HG03460 (cell line): ENCODE measurements around the gene SSH2.
"Not testable (repeated sequence)": the region's sequence is repeated elsewhere in the genome, so short reads cannot be mapped to it uniquely, and the experiment has no call there.

Experiments used
- ATAC-seq: cut with Tn5 transposase; IDR thresholded peaks from one replicate; pipeline ENCODE4 v1.9.1; 2021; ENCODE audit not compliant: unreplicated experiment

The SSH2 gene, protein sequence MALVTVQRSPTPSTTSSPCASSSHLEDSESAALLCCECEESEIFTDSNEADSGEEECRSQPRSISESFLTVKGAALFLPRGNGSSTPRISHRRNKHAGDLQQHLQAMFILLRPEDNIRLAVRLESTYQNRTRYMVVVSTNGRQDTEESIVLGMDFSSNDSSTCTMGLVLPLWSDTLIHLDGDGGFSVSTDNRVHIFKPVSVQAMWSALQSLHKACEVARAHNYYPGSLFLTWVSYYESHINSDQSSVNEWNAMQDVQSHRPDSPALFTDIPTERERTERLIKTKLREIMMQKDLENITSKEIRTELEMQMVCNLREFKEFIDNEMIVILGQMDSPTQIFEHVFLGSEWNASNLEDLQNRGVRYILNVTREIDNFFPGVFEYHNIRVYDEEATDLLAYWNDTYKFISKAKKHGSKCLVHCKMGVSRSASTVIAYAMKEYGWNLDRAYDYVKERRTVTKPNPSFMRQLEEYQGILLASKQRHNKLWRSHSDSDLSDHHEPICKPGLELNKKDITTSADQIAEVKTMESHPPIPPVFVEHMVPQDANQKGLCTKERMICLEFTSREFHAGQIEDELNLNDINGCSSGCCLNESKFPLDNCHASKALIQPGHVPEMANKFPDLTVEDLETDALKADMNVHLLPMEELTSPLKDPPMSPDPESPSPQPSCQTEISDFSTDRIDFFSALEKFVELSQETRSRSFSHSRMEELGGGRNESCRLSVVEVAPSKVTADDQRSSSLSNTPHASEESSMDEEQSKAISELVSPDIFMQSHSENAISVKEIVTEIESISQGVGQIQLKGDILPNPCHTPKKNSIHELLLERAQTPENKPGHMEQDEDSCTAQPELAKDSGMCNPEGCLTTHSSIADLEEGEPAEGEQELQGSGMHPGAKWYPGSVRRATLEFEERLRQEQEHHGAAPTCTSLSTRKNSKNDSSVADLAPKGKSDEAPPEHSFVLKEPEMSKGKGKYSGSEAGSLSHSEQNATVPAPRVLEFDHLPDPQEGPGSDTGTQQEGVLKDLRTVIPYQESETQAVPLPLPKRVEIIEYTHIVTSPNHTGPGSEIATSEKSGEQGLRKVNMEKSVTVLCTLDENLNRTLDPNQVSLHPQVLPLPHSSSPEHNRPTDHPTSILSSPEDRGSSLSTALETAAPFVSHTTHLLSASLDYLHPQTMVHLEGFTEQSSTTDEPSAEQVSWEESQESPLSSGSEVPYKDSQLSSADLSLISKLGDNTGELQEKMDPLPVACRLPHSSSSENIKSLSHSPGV (N-terminal part only)

DNA sequence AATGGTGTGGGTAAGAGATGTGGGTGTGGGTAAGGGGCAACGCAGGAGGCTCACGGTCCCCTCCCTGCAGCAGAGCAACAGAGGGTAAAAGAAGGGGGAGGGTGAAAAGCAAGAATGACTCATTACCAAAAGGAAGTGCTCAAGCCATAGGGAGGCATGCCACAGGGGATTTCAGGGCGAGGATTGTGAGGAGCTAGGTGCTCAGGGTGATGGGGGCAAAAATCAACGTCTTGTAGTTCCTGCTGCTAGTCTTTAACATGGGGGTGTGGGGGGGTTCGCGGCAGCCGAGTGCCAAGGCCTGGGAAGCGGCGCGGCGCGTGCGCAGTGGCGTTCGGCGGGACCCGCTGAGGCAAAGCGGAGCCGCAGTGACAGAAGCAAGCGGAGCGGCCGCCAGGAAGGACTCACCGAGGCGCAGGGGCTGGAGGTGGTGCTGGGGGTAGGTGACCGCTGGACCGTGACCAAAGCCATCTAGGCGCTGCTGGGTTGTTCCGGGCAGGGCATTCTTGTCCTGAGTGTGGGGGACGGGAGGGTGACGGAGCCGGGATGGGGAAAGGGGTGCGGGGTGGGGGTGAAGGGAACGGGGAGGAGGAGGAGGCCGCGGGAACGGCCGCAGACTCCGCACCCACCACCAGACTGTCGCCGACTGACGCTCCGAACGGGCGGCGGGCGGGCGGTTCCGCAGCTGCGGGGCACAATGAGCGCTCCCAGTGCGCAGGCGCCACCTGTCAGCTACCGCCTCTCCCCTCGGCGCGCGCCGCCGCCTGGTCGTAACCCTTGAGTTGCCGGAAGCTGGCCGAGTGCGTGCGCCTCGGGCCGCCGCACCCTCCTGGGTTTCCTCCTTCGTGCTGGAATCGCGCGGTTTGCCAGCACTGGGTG lies at the start of gene SSH2:
Gene SSH2 (minus strand): TSS at position 696 of the 876 bp plus-strand sequence. CDS start 228 bp downstream, at position 468.
- peak; percentile 38 for ATAC-seq

DNA sequence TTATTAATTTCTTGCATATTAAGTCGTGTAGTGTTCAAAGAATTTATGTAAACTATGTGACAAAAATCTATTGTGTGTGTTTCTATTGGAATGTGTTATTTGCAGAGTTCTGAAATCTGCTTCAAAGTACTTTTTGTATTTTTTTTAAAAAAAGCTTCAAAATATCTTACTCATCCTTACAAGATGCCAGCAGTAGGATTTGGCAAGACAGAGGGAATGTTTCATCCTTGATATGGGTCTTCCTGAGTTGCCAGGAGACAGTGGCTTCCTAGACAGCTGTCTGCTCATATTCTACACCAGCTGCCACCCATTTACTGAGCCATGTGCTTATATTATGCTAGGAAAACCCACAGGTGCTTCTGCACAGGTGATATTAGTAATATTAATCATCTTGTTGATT lies 47.8 kb upstream of the SSH2 start:
- no peak for ATAC-seq

DNA sequence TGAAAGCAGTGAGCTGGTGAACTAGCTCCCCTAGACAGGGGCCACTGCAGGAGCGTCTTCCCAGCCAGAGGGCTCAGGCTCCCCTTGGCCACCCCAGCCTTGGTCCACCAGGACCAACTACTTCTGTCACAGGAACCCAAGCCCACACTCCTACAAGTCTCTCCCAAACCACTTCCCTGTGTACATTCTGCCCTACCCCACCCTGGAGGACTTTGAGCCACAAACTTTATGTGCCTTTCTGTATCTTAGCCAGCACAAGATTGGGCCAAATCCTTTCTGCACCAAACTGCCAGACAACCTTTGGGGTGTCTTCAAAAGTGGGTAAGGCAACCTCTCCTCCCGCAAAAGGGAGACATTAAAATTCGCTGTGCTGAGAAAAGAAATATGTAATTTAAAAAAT lies 43.0 kb upstream of the SSH2 start:
- no peak for ATAC-seq

DNA sequence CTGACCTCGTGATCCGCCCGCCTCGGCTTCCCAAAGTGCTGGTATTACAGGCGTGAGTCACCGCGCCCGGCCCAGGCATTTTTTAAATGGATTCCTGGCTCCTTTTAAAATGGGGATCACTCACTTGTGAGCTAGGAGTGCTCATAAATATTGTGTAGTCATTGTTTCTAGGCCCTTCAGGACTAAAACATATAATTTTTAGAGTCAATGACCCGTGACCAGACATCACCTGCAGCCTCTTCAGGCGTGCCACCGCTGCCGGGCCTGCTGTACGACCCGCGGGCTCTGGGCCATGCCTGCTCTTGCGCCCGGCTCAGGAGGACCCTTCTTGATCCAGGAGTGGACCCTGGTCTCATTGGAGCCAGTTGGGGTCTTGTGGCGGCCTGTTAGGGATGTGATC lies 42.2 kb upstream of the SSH2 start:
- no peak for ATAC-seq

DNA sequence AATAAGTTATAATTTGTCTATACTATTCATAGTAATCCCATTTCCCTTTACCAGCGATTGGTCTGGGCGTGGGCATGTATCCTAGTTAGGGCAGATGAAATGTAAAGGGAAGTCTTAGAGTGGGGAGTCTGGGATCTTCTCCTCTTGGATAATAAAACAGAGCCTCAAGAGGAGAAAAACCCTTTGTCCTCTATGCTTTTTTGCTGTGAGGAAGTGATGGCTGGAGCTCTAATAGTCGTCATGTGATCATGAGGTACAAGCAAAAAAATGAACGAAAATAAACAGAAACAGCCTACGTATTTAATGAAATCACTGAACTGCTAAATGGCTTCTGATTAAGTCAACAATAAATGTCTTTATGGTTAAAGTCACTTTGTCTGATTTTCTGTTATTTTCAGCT lies 38.2 kb upstream of the SSH2 start:
- ATAC-seq, result no peak

DNA sequence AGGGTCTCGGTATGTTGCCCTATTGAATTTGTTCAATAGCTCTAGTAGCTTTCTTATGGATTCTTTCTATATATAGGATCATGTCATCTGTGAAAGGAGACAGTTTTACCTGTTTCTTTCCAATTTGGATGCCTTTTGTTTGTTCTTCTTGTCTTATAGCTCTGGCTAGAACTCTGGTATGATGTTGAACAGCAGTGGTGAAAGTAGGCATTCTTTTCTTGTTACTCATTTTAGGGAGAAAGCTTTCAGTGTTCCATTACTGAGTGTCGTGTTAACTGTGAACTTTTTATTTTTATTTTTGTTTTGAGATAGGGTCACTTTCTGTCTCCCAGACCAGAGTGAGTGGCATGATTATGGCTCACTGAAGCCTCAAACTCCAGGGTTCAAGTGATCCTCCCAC lies 32.6 kb upstream of the SSH2 start:
- ATAC-seq, result no peak

DNA sequence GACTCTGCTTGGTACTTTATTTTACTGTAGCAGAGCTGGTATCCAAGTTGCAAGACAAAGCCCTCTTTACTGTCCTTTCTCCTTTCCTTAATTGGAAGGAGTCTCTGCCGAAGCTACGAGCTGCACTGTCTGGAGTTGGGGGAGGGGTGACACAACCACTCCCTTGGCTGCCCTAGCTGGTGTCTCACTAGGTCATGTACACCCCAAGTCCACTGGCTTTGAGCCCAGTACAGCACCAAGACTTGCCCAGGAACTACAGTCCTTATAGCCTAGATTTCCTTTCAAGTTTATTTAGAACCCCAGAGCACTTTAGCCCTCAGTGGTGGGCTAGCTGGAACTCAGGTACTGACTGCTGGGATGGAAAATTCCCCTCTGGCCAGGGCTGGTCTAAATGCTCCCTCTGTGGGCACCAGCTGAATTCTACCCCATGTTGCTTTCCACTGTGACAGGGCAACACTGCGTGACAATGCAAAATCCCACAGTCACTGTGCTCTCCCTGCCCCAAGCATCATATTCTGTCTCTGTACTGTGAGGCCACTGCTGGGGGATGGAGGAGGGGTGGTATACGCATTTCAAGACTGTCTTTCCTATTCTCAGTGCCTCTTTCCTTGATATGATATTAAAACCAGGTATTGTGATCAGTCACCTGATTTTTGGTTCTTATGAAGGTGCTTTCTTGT lies 29.8 kb upstream of the SSH2 start:
- ATAC-seq, result no peak

DNA sequence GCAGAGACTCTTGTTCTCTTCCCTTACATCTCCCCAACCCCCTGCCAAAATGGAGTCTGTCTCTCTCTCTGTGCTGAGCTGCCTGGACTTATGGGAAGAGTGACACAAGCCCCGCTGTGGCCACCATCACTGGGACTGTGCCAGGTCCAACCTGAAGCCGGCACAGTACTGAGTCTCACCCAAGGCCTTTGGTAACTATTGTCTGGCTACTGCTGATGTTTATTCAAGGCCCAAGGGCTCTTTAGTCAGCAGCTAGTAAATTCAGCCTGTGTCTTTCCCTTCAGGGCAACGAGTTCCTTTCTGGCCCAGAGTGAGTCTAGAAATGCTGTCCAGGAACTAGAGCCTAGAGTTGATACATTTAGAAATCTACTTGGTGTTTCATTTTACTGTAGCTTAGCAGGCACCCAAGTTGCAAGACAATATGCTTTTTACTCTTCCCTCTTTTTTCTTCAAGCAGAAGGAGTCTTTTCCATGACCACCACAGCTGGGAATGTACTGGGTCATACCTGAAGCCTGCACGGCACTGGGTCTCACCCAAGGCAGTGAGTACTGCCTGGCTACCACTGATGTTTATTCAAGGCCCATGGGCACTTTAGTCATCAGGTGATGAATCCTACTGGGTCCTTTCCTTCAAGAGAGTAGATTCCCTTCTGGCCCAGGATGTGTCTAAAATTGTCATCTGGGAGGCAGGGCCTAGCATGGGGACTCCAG lies 29.1 kb upstream of the SSH2 start:
- ATAC-seq, result no peak

DNA sequence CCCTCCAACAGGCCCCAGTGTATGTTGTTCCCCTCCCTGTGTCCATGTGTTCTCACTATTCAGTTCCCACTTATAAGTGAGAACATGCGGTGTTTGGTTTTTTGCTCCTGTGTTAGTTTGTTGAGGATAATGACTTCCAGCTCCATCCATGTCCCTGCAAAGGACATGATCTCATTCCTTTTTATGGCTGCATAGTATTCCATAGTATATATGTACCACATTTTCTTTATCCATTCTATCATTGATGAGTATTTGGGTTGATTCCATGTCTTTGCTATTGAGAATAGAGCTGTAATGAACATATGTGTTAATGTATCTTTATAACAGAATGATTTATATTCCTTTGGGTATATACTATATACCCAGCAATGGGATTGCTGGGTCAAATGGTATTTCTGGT lies 27.5 kb upstream of the SSH2 start:
- ATAC-seq, result not testable (repeated sequence)

DNA sequence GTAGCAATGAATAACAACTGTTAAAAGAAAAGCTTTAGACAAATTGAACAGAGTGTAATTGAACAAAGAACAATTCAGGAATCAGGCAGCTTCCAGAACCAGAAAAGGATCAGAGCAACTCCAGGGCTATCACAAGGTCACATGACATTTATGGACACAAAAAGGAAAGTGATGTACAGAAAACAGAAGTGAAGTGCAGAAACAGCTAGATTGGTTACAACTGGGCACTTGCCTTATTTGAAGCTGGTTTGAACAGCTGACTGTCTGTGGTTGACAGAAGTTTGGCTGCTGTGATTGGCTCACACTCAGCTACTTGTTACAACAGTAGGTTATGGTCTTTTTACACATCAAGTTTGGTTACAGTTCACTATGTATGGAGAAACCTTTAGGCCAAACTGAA lies 26.2 kb upstream of the SSH2 start:
- no peak for ATAC-seq

DNA sequence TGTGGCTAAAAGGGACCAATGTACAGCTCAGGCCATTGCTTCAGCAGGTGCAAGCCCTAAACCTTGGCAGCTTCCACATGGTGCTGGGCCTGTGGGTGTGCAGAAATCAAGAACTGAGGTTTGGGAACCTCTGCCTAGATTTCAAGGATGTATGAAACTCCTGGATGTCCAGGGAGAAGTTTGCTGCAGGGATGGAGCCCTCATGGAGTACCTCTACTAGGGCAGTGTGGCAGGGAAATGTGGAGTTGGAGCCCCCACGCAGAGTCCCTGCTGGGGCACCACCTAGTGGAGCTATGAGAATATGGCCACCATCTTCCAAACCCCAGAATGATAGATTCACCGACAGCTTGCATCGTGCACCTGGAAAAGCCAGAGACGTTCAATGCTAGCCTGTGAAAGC lies 24.4 kb upstream of the SSH2 start:
- ATAC-seq, result no peak

DNA sequence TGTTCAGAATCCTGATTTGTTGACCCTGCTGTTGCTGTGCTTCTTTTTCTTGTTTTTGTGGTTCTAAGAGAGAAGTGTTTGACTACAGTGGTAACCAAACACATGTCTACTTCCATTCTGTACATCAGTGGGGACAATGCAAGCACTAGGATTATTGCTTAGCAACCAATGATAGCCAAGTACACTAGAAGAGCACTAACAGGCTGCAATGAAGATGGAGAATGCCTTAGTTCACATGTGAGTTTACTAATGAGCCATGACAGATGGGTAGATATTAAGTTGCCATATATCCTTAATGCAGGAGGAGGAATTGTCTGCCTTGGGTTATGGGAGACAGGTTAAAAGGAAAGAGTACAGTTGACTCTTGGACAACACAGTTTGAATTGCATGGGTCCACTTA lies 19.7 kb upstream of the SSH2 start:
- ATAC-seq, result no peak

DNA sequence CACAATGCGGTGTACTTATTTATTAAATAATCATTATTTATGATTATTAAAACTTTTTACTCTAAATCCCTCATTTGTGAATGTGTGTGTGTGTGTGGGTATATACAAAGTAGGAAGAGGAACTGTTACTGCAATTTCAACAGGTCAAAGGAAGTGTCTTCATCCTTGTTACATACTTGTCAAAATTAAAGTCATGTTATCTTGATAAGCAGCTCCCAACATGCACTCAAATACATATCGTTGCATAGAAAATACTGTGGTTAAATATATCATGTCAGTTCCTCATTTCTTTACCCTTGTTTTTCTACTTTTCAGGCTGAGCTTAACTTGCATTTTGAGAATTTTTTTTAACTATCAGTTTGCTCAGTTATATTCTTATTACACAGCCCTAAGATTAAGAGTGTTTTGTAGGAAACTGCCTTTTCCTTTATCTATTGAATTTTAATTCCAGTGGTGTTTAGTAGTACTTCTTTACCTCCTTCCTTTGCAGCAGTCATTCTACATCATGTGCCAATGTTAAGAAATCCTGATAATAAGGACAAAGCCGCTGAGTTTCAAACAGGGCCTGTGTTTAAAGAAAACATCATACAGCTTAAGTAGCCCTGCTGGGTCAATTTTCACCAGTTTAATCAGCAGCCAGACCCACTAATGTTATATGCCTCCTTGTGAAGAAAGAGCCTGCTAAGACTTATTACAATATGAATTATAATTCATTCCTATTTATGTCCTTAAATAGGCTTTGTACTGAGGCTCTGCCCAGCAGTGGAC lies 18.6 kb upstream of the SSH2 start:
- ATAC-seq, result no peak

DNA sequence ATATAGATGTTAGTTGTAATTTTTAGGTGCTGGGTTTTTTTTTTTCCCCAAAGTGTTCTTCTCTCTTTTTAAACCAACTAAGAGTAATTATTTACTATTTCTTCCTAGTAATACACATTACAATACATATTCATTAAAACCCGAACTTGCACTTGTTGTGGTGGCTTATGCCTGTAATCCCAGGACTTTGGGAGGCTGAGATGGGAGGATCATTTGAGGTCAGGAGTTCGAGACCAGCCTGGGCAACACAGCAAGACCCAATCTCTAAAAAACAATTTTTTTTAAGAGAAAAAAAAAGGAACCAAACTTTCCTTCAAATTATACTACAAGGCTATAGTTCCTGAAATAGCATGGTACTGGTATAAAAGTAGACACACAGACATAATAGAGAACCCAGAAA lies 15.3 kb upstream of the SSH2 start:
- ATAC-seq, result no peak

DNA sequence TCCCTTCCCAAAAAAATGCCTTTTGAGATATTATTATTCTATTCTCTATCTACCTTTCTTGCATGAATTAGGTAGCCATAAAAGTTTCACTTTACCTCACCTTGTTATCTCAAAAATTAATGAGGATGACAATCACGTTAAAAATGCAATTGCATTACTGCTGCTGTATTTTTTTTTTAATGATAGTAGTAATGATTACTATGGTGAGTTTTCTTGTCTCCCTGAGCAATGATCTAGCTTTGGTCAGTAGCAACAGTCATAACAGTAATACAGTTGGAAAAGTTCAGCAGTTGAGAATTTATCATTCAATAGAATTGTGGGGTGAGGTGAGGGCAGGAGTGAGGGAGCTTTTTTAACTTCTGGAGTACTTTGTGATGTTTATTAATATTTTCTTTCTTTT lies 11.3 kb upstream of the SSH2 start, which contains the start of gene EFCAB5:
Gene EFCAB5 (plus strand): TSS at position 301 of the 400 bp plus-strand sequence. CDS start 163 bp downstream, outside the sequence.
- ATAC-seq, result no peak

DNA sequence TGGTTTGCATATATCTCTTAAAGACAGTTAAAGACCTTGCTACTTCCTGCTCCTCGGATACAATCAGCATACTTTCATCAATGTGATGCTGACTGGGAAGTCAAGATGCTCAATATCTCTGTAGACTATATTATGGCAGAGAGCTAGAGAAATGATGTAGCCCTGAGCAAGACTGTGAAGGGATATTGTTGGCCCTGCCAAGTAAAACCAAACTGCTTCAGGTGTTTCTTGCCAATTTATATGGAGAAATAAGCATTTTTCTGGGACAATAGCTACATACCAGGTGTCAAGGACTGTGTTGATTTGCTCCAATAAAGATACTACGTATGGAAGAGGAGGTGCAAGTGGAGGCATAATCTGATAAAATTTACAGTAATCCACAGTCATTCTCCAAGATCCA lies 6.7 kb upstream of the SSH2 start:
- no peak for ATAC-seq

DNA sequence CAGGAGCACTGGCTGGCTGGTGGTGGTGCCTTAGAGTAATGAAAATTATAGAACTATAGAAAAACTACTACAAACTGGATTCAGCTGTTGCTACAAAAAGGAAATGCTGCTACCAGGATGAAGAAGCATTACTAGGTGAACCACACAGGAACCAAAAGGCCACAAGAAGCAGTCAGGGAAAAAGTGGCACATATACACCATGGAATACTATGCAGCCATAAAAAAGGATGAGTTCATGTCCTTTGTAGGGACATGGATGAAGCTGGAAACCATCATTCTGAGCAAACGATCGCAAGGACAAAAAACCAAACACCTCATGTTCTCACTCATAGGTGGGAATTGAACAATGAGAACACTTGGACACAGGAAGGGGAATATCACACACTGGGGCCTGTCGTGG lies 5.9 kb upstream of the SSH2 start:
- ATAC-seq, result not testable (repeated sequence)

DNA sequence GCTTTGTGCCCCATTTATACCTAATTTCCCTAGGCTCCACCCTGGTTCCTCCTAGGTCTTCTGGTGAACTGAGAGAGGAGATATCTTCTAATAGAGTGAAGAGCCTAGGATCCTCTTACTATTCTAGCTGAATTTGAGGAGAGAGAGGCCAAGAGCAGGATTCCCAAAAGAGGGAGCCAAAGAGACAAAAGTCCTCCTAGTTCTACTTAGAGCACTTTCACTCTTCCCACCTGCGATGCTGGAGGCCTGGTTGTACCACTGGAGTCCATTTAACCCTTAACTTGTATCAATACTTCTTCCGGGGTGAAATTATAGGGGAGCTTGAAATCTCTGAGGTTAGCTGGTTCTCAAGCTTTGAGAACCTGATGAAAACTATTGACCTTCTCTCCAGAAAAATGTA lies 3.4 kb upstream of the SSH2 start:
- no peak for ATAC-seq
